HEK293T (cell line): ENCODE data around the gene TIMM22.

Experiments
- CTCF ChIA-PET: fragments of 350-600 bp; formaldehyde crosslinking; extraction: SDS; loops from one replicate; lab custom pipeline; 2021; ENCODE audit warnings: antibody characterized with exemption, inconsistent platforms; lab: Yijun Ruan, JAX
- POLR2A ChIA-PET: fragments of 350-600 bp; formaldehyde crosslinking; extraction: SDS; loops from one replicate; lab custom pipeline; 2020; ENCODE audit warnings: antibody characterized with exemption, inconsistent platforms; lab: Yijun Ruan, JAX
- DNase-seq: peaks from one replicate; pipeline ENCODE4 v3.0.0; 2012; ENCODE audit warnings: mixed read lengths; ENCODE audit errors: extremely low spot score
- ARNT ChIP-seq: fragments of 450-650 bp; IDR thresholded peaks from 2 replicates; pipeline ENCODE4 v1.6.1; 2017; ENCODE audit warnings: mild to moderate bottlenecking
- BHLHE40 ChIP-seq: fragments of 450-650 bp; IDR thresholded peaks from 2 replicates; pipeline ENCODE4 v1.6.1; 2016; ENCODE audit warnings: mild to moderate bottlenecking, moderate library complexity, borderline replicate concordance
- CTBP1 ChIP-seq: fragments of 450-650 bp; IDR thresholded peaks from 2 replicates; pipeline ENCODE4 v1.6.1; 2016; ENCODE audit warnings: borderline replicate concordance
- ELF4 ChIP-seq: fragments of 450-650 bp; IDR thresholded peaks from 2 replicates; pipeline ENCODE4 v1.6.1; 2017; ENCODE audit warnings: antibody characterized with exemption
- FOXA1 ChIP-seq: fragments of 450-650 bp; IDR thresholded peaks from 2 replicates; pipeline ENCODE4 v1.6.1; 2016; ENCODE audit warnings: mild to moderate bottlenecking
- FOXK2 ChIP-seq: fragments of 450-650 bp; IDR thresholded peaks from 2 replicates; pipeline ENCODE4 v1.6.1; 2016; ENCODE audit warnings: mild to moderate bottlenecking
- FOXM1 ChIP-seq: fragments of 450-650 bp; IDR thresholded peaks from 2 replicates; pipeline ENCODE4 v1.6.1; 2017; ENCODE audit warnings: mild to moderate bottlenecking, borderline replicate concordance
- HDGF ChIP-seq: fragments of 450-650 bp; IDR thresholded peaks from 2 replicates; pipeline ENCODE4 v1.6.1; 2017; ENCODE audit warnings: antibody characterized with exemption, borderline replicate concordance
- L3MBTL2 ChIP-seq: fragments of 450-650 bp; conservative IDR thresholded peaks from 2 replicates; pipeline ENCODE4 v1.6.1; 2016; ENCODE audit warnings: mild to moderate bottlenecking
- LEF1 ChIP-seq: fragments of 450-650 bp; IDR thresholded peaks from 2 replicates; pipeline ENCODE4 v1.6.1; 2017; ENCODE audit warnings: mild to moderate bottlenecking, borderline replicate concordance
- NFRKB ChIP-seq: fragments of 450-650 bp; IDR thresholded peaks from 2 replicates; pipeline ENCODE4 v1.6.1; 2016; ENCODE audit warnings: mild to moderate bottlenecking, moderate library complexity
- PKNOX1 ChIP-seq: fragments of 450-650 bp; IDR thresholded peaks from 2 replicates; pipeline ENCODE4 v1.6.1; 2016
- SP1 ChIP-seq: fragments of 450-650 bp; IDR thresholded peaks from 2 replicates; pipeline ENCODE4 v1.6.1; 2017
- SUZ12 ChIP-seq: fragments of 450-650 bp; IDR thresholded peaks from 2 replicates; pipeline ENCODE4 v1.6.1; 2016; ENCODE audit warnings: mild to moderate bottlenecking
- TARDBP ChIP-seq: fragments of 450-650 bp; IDR thresholded peaks from 2 replicates; pipeline ENCODE4 v1.6.1; 2016
- ZNF384 ChIP-seq: fragments of 450-650 bp; IDR thresholded peaks from 2 replicates; pipeline ENCODE4 v1.6.1; 2016

The TIMM22 gene

GRCh38 chr17:1024076-1024475 is 27.1 kb downstream of the TIMM22 start:
- DNase-seq: no peak
- TF ChIP-seq FOXK2 (no peak), SP1 (no peak), ZNF384 (peak; percentile 27; the same call in 1 of the 2 replicates), FOXM1 (no peak), CTBP1 (no peak)
- POLR2A ChIA-PET: no interaction called here
- CTCF ChIA-PET: interaction anchor here (0.9 kb wide), 1 partner anchor 32 kb away, joined by 3 read pairs; no protein-coding TSS in a partner anchor

GRCh38 chr17:1025733-1026598 is 29.0 kb downstream of the TIMM22 start:
- ChIA-PET POLR2A (interaction anchor here (0.6 kb wide), 1 partner anchor 235 kb away, joined by 3 read pairs; no protein-coding TSS in a partner anchor), CTCF (interaction anchor here (0.8 kb wide), 1 partner anchor 9 kb away, joined by 3 read pairs; no protein-coding TSS in a partner anchor)
- no peak for TF ChIP-seq TARDBP
- no peak for TF ChIP-seq BHLHE40
- TF ChIP-seq L3MBTL2: no peak
- TF ChIP-seq LEF1: no peak
- TF ChIP-seq CTBP1: no peak
- no peak for TF ChIP-seq ELF4
- TF ChIP-seq ZNF384: no peak
- TF ChIP-seq PKNOX1: no peak
- TF ChIP-seq FOXA1: no peak
- TF ChIP-seq SP1: no peak
- no peak for TF ChIP-seq NFRKB
- TF ChIP-seq HDGF: no peak
- no peak for TF ChIP-seq FOXK2
- no peak for TF ChIP-seq SUZ12
- no peak for TF ChIP-seq ARNT
- no peak for DNase-seq

- DNase-seq: no peak
- no peak for TF ChIP-seq FOXA1
- no peak for TF ChIP-seq TARDBP
- no peak for TF ChIP-seq LEF1
- TF ChIP-seq L3MBTL2: no peak
- TF ChIP-seq FOXK2: no peak
- no peak for TF ChIP-seq BHLHE40
- TF ChIP-seq ARNT: no peak
- ChIA-PET CTCF (interaction anchor here (0.8 kb wide), 1 partner anchor 8 kb away, joined by 3 read pairs; no protein-coding TSS in a partner anchor), POLR2A (interaction anchor here (0.6 kb wide), 1 partner anchor 236 kb away, joined by 3 read pairs; no protein-coding TSS in a partner anchor)
These were observed 29.7 kb downstream of the TIMM22 start for GRCh38 chr17:1026599-1026975.

- no peak for DNase-seq
- ChIA-PET CTCF (no interaction called here), POLR2A (no interaction called here)
- TF ChIP-seq LEF1 (no peak), SP1 (no peak), BHLHE40 (no peak), CTBP1 (no peak), FOXM1 (no peak), ARNT (no peak), HDGF (no peak), ZNF384 (no peak), SUZ12 (no peak), NFRKB (no peak), L3MBTL2 (no peak)
These were observed 30.1 kb downstream of the TIMM22 start for GRCh38 chr17:1027044-1027443.

GRCh38 chr17:1029196-1029921 is 32.4 kb downstream of the TIMM22 start:
- no peak for DNase-seq
- TF ChIP-seq NFRKB (no peak), FOXA1 (no peak)
- CTCF ChIA-PET: no interaction called here
- POLR2A ChIA-PET: no interaction called here

- TF ChIP-seq ELF4: no peak
- no peak for TF ChIP-seq CTBP1
- TF ChIP-seq TARDBP: no peak
- no peak for TF ChIP-seq BHLHE40
- no peak for TF ChIP-seq ZNF384
- TF ChIP-seq FOXK2: no peak
- no peak for TF ChIP-seq ARNT
- no peak for TF ChIP-seq HDGF
- TF ChIP-seq FOXM1: no peak
- no peak for TF ChIP-seq L3MBTL2
- no peak for TF ChIP-seq SP1
- ChIA-PET POLR2A (no interaction called here), CTCF (no interaction called here)
- no peak for DNase-seq
These were observed 33.2 kb downstream of the TIMM22 start for GRCh38 chr17:1029922-1030644.
